ENCODE results near the gene CIDEC.
A peak's percentile ranks its signal among the peaks of the same experiment; 100 is the strongest.
"Not testable (repeated sequence)": the region's sequence is repeated elsewhere in the genome, so short reads cannot be mapped to it uniquely, and the experiment has no call there.

Gene CIDEC

GRCh38 chr3:9901967-9902366 is 21.9 kb upstream of the CIDEC start:
- DNase-seq: peak in 1 of 2 donors; percentile 47

DNA sequence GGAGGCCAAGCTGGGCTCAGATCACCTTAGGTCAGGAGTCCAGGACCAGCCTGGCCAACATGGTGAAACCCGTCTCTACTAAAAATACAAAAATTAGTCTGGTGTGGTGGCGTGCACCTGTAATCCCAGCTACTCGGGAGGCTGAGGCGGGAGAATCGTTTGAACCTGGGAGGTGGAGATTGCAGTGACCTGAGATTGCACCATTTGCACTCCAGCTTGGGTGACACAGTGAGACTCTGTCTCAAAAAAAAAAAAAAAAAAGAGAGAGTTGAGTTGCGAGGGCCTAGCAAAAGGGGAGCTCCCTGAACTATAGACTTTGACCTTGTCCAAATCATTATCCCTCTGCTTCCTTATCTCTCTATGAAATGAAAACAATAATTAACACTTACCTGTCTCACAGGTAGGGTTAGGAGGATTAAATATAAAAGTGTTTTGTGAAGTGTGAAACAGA is 20.9 kb upstream of the CIDEC start:
- DNase-seq: not testable (repeated sequence)

- DNase-seq: no peak
Observed at GRCh38 chr3:9899289-9899791, 19.3 kb upstream of the CIDEC start.

- DNase-seq: no peak
Observed at GRCh38 chr3:9898467-9899241, 18.6 kb upstream of the CIDEC start.

DNA sequence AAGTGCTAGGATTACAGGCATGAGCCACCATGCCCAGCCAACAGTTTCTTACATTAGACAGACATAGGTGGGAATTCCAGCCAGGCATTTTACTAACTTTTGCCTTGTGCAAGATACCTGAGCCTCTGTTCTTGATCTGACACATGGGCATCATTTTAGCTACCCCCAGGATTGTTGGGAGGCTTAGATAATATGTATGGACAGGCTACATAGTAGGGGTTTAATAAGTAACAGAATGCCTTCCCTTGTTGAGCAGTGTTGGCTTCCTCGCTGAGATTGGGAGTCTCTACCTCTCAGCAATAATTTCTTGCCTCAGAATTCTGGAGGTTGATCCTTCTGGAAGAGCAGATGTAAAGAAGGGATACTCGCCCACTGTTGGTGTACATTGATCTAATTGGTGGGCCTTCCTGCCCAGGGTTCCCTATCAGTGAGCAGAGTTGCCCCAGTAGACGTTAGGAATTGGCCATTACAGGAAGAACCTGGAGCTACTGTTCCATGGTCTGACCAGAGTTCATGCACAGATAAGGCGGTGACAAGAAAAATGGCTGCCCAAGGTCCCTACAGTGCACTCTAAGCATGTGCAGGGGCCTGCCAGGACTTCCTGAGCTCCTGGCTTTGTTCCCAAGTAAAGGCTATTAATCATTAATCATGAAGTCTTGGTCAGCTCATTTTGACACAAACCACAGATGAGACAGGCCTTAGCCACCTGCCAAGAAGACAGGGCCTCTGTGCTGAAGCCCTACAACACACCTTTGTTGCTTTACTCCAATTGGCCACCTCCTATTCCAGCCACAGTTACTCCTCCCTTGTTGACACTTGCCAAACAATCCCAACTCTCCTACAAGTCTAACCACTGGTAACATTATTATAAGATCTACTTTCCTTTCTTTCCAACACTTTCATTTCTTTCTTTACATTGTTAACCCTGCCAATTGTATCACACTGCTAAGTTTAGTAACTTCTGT is 17.6 kb upstream of the CIDEC start:
- DNase-seq: no peak

- DNase-seq: not testable (repeated sequence)
Observed at GRCh38 chr3:9896755-9897407, 16.8 kb upstream of the CIDEC start.

DNA sequence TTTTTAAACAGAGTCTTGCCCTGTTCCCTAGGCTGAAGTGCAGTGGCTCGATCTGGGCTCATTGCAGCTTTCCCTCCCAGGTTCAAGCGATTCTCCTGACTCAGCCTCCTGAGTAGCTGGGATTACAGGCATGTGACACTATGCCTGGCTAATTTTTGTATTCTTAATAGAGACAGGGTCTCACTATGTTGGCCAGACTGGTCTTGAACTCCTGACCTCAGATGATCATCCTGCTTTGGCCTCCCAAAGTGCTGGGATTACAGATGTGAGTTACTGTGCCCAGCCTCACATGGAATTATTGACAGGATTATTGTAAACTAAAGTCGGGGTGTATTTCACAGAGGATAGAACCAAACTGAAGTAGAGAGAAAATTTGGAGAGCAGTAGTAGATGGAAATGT is 15.7 kb upstream of the CIDEC start:
- not testable (repeated sequence) for DNase-seq

- no peak for DNase-seq
Observed at GRCh38 chr3:9893739-9894138, 13.7 kb upstream of the CIDEC start.

DNA sequence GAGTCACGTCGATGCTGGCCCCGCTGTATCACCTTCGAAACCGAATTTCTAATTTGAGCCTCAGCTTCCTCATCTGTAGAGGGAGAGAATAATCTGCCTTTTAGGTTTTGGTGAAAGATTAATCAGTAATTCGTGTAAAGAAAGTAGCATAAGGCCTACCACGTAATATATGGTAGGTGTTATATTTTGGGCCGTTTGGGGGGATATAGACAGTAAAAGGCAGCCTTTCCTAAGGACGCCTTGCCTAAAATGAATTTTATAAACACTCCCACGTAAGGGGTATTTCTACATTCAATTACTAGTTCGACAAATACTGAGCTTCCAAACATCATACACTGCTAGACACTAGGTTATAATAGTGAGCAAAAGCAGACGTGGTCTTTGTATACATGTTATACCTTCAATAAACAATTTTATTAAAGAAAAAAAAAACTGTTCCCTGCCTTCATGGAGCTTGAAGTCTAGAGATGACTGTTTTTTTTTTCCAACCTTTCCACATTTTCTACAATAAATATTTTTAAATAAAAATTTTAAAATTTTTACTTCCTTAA is 11.1 kb upstream of the CIDEC start:
- no peak for DNase-seq

DNA sequence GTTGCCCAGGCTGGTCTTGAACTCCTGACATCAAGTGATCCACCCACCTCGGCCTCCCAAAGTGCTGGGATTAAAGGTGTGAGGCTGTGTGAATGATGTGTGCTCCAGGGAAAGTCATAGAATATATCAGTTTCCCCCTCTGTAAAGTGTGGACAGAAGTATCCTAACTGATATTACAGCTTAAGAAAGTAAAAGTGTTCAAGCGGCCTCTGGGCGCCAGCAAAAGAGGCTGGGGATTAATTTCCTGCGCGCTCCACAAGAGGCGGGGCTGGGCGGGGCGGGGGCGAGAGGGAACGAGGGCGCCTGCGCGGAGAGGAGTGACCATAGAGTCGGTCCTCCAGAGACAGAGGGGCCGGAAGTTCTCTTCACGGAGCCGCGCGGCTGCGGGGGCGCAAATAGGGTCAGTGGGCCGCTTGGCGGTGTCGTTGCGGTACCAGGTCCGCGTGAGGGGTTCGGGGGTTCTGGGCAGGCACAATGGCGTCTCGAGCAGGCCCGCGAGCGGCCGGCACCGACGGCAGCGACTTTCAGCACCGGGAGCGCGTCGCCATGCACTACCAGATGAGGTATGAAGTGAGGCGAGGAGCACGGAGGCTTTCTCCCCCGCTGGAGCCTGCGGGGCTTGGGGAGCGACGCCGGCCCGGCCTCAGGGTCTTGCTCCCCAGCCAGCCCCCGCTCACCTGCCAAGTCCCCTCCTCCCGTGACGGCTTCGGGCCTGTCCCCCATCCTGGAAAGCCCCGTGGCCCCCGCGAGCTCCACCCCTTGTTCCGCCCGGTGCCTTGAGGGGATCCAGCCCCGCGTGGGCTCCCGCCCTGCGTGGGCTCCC is 10.4 kb upstream of the CIDEC start, which contains the start of gene JAGN1:
TSS of gene JAGN1 (plus strand) at position 362 of the 823 bp plus-strand sequence. CDS start at position 475, 113 bp downstream.
- DNase-seq: peak; percentile 82 to 94

- no peak for DNase-seq
Observed at GRCh38 chr3:9889405-9889804, 9.4 kb upstream of the CIDEC start.

DNA sequence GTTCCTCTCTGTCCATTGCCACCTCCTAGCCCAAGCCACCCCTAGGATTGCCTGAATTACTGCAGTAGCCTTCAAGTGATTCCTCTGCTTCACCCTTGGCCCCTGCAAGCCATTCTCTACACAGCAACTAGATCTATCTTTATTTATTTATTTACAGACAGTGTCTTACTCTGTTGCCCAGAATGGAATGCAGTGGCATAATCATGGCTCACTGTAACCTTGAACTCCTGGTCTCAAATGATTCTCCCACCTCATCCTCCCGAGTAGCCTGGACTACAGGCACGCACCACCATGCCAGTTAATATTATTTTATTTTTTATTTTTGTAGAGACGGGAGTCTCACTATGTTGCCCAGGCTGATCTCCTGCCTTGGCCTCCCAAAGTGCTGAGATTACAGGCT is 8.5 kb upstream of the CIDEC start:
- no peak for DNase-seq

- DNase-seq: no peak
Observed at GRCh38 chr3:9887480-9887879, 7.4 kb upstream of the CIDEC start.

- DNase-seq: no peak
Observed at GRCh38 chr3:9886328-9886727, 6.3 kb upstream of the CIDEC start.

GRCh38 chr3:9884555-9885165 is 4.6 kb upstream of the CIDEC start:
- no peak for DNase-seq

DNA sequence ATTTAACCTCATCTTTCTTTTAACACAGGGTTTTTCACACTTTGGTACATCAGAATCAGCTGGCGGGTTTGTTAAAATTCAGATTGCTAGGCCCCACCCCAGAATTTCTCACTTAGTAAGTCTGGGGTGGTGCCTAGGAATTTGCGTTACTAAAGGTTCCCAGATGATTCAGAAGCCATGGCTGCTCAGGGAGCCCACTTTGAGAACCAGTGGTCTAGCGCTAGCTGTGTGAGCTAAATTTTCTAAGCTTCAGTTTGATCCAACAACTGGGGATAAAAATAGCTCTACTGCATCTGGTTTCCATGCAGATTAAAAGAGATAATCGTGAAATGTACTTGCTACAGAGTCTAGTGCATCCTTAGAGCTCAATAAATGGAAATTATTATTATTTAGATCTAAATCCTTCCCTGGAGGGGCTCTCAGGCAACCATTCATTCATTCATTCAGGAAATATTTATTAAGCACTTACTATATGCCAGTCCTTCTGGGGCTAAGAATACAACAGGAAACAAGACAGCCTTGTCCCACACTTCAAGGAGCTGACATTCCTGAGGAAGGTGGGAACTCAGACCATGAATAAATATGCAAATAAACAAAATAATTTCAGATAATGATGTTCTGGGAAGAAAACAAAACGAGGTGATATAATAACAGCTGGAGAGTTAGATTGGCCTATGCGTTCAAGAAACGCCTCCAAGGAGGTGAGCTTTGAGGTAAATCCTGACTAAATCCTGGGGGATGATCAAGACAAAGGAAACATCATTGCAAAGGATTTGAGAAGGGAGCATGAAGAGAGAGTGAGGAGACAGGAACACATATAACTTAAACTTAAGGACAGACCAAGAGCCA is 3.9 kb upstream of the CIDEC start:
- DNase-seq: no peak

DNA sequence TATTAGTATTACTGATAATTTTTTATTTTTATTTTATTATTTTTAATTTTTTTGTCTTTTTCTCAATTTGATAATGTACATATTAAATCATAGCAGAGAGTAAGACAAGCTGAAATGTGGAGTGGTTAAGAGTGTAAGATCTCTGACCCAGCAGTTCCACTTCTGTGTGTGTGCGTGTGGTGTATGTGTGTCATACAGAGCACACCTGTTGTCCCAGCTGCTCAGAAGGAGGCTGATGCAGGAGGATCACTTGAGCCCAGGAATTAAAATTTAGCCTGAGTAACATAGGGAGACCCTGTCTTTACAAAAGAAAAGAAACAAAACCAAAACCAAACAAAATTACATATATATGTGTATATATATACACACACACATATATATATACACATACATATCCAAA is 1.4 kb upstream of the CIDEC start:
- DNase-seq: no peak

- no peak for DNase-seq
Observed at GRCh38 chr3:9878700-9879099, 1.4 kb downstream of the CIDEC start.

GRCh38 chr3:9876991-9877390 is 3.1 kb downstream of the CIDEC start:
- no peak for DNase-seq

GRCh38 chr3:9876255-9876654 is 3.8 kb downstream of the CIDEC start:
- DNase-seq: not testable (repeated sequence)
